GM19193 (cell line): ENCODE results near the gene MICAL2.

Experiments used
- POLR2A ChIP-seq: IDR thresholded peaks from 4 replicates; pipeline ENCODE4 v1.6.1; 2011; ENCODE audit not compliant: insufficient read depth, insufficient read length; ENCODE audit errors: extremely low read depth

The MICAL2 gene

GRCh38 chr11:12110201-12110713, at the start of gene MICAL2:
TSS of gene MICAL2 (plus strand) at chr11:12110590. CDS start at chr11:12162156, 51,566 bp downstream.
- TF ChIP-seq POLR2A = peak; percentile 43

- no peak for TF ChIP-seq POLR2A
Measured at GRCh38 chr11:12061851-12062560, 48.4 kb upstream of the MICAL2 start.

- no peak for TF ChIP-seq POLR2A
Measured at GRCh38 chr11:12063251-12063650, 47.1 kb upstream of the MICAL2 start.

- no peak for TF ChIP-seq POLR2A
Measured at GRCh38 chr11:12064136-12064953, 46.0 kb upstream of the MICAL2 start.

GRCh38 chr11:12064954-12065280, 45.5 kb upstream of the MICAL2 start:
- no peak for TF ChIP-seq POLR2A

GRCh38 chr11:12066056-12066798, 44.2 kb upstream of the MICAL2 start:
- no peak for TF ChIP-seq POLR2A

- TF ChIP-seq POLR2A = no peak
Measured at GRCh38 chr11:12066799-12067508, 43.4 kb upstream of the MICAL2 start.

GRCh38 chr11:12067796-12068357, 42.5 kb upstream of the MICAL2 start:
- TF ChIP-seq POLR2A = no peak

GRCh38 chr11:12069066-12069676, 41.2 kb upstream of the MICAL2 start:
- TF ChIP-seq POLR2A = no peak

GRCh38 chr11:12070446-12071267, 39.7 kb upstream of the MICAL2 start:
- no peak for TF ChIP-seq POLR2A

GRCh38 chr11:12071574-12071973, 38.8 kb upstream of the MICAL2 start:
- no peak for TF ChIP-seq POLR2A

GRCh38 chr11:12073436-12073835, 37.0 kb upstream of the MICAL2 start:
- no peak for TF ChIP-seq POLR2A

- TF ChIP-seq POLR2A = no peak
Measured at GRCh38 chr11:12073886-12074285, 36.5 kb upstream of the MICAL2 start.
